HS-5 (cell line): Measurements from ENCODE around the gene SCCPDH.

ENCODE experiments used
- DNase-seq: peaks from one replicate; pipeline ENCODE4 v3.0.0-alpha.2; 2012; ENCODE audit warnings: low read depth

The SCCPDH gene

GRCh38 chr1:246786606-246787238 is 62.5 kb downstream of the SCCPDH start:
- no peak for DNase-seq

- DNase-seq = no peak
These were observed 63.7 kb downstream of the SCCPDH start for GRCh38 chr1:246787781-246788513.

GRCh38 chr1:246788895-246789338 is 64.7 kb downstream of the SCCPDH start:
- DNase-seq = no peak

- no peak for DNase-seq
These were observed 65.5 kb downstream of the SCCPDH start for GRCh38 chr1:246789454-246790339.

GRCh38 chr1:246790364-246790763 is 66.2 kb downstream of the SCCPDH start:
- DNase-seq = no peak

- DNase-seq = no peak
These were observed 66.6 kb downstream of the SCCPDH start for GRCh38 chr1:246790833-246791232.

GRCh38 chr1:246791303-246791918 is 67.2 kb downstream of the SCCPDH start:
- no peak for DNase-seq

- no peak for DNase-seq
These were observed 68.4 kb downstream of the SCCPDH start for GRCh38 chr1:246792603-246793002.

GRCh38 chr1:246793356-246793896 is 69.2 kb downstream of the SCCPDH start:
- DNase-seq = no peak

GRCh38 chr1:246794048-246794827 is 70.0 kb downstream of the SCCPDH start:
- DNase-seq = no peak

GRCh38 chr1:246794828-246795671 is 70.8 kb downstream of the SCCPDH start:
- no peak for DNase-seq

- DNase-seq = no peak
These were observed 71.9 kb downstream of the SCCPDH start for GRCh38 chr1:246795906-246796694.

GRCh38 chr1:246797157-246797556 is 72.9 kb downstream of the SCCPDH start:
- DNase-seq = no peak

- no peak for DNase-seq
These were observed 73.4 kb downstream of the SCCPDH start for GRCh38 chr1:246797597-246797996.

GRCh38 chr1:246798107-246798506 is 73.9 kb downstream of the SCCPDH start:
- DNase-seq = no peak

GRCh38 chr1:246798606-246799496 is 74.6 kb downstream of the SCCPDH start:
- DNase-seq = no peak

GRCh38 chr1:246800356-246800755 is 76.1 kb downstream of the SCCPDH start:
- no peak for DNase-seq

- no peak for DNase-seq
These were observed 76.5 kb downstream of the SCCPDH start for GRCh38 chr1:246800756-246801155.
